ENCODE measurements around the gene IQSEC1.

DNA sequence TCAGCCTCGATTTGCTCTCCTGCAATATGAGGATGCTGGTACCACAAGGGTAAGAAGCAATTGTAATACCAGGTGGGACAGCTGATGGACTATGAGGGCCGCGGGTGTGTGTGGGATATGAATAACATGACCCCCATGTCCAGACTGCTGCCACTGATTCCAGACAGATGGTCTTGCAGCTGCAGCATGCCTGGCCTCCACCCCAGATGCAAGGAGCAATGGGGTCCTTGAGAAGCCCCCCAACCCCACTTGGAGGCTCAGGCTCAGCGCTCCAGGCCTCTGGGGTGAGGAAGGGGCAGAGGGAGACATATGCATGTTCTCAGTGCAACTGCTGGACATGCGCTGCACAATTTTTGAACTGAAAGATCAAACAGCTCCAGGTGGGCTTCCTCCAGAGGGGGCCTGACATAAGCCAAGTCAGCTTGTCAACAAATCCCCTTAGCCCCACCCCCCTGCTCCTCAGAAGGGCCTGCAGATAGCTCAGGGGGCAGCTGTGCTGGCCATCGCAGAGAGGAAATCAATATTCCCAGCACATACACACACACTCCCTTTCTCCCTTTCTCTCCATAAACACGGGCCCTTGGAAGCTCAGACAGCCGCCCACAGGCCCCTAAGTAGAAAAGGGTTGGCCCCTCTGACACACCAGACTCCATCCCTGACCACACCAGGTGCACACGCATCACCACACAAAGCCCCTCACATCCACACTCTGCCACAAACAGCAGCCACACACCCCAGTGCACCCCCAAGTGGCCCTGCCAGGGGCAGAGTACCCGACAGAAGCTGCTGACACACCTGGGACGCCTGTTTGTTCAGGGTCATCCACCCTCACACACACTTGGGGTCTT is 107.0 kb downstream of the IQSEC1 start:
- TF ChIP-seq, protein P1, sequence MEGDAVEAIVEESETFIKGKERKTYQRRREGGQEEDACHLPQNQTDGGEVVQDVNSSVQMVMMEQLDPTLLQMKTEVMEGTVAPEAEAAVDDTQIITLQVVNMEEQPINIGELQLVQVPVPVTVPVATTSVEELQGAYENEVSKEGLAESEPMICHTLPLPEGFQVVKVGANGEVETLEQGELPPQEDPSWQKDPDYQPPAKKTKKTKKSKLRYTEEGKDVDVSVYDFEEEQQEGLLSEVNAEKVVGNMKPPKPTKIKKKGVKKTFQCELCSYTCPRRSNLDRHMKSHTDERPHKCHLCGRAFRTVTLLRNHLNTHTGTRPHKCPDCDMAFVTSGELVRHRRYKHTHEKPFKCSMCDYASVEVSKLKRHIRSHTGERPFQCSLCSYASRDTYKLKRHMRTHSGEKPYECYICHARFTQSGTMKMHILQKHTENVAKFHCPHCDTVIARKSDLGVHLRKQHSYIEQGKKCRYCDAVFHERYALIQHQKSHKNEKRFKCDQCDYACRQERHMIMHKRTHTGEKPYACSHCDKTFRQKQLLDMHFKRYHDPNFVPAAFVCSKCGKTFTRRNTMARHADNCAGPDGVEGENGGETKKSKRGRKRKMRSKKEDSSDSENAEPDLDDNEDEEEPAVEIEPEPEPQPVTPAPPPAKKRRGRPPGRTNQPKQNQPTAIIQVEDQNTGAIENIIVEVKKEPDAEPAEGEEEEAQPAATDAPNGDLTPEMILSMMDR (IDR thresholded peaks at IDR 0.05): no peak
- TF ChIP-seq POLR2A (IDR thresholded peaks at IDR 0.05): no peak

Measured in Peyer's patch (tissue), 4 donors.